COLO829 (cell line): Measurements from ENCODE around the gene HK2.
"Not testable (repeated sequence)": the region's sequence is repeated elsewhere in the genome, so short reads cannot be mapped to it uniquely, and the experiment has no call there.

Experiments used
- DNase-seq: peaks from one replicate; pipeline ENCODE4 v3.0.0; 2012; ENCODE audit warnings: low spot score

The HK2 gene

GRCh38 chr2:74834792-74835755 is 1.1 kb downstream of the HK2 start:
- DNase-seq: peak; percentile 40

- DNase-seq: peak; percentile 61
These were observed 2.1 kb downstream of the HK2 start for GRCh38 chr2:74835831-74836674.

- no peak for DNase-seq
These were observed 2.9 kb downstream of the HK2 start for GRCh38 chr2:74836675-74837401.

GRCh38 chr2:74841641-74842040 is 7.7 kb downstream of the HK2 start:
- no peak for DNase-seq

- DNase-seq: no peak
These were observed 9.5 kb downstream of the HK2 start for GRCh38 chr2:74843433-74843832.

- peak; percentile 38 for DNase-seq
These were observed 10.0 kb downstream of the HK2 start for GRCh38 chr2:74843899-74844298.

- no peak for DNase-seq
These were observed 10.8 kb downstream of the HK2 start for GRCh38 chr2:74844752-74845151.

- DNase-seq: peak; percentile 54
These were observed 11.4 kb downstream of the HK2 start for GRCh38 chr2:74845217-74845751.

- no peak for DNase-seq
These were observed 12.1 kb downstream of the HK2 start for GRCh38 chr2:74845991-74846390.

- DNase-seq: no peak
These were observed 12.6 kb downstream of the HK2 start for GRCh38 chr2:74846481-74846880.

GRCh38 chr2:74847070-74847858 is 13.3 kb downstream of the HK2 start:
- no peak for DNase-seq

GRCh38 chr2:74849228-74849892 is 15.4 kb downstream of the HK2 start:
- peak; percentile 57 for DNase-seq

GRCh38 chr2:74850496-74851190 is 16.7 kb downstream of the HK2 start:
- no peak for DNase-seq

GRCh38 chr2:74851191-74851566 is 17.3 kb downstream of the HK2 start:
- no peak for DNase-seq

- DNase-seq: not testable (repeated sequence)
These were observed 19.4 kb downstream of the HK2 start for GRCh38 chr2:74853360-74853759.

GRCh38 chr2:74854401-74854800 is 20.5 kb downstream of the HK2 start:
- no peak for DNase-seq

- DNase-seq: not testable (repeated sequence)
These were observed 21.3 kb downstream of the HK2 start for GRCh38 chr2:74855114-74855707.

- DNase-seq: no peak
These were observed 22.2 kb downstream of the HK2 start for GRCh38 chr2:74856004-74856578.

GRCh38 chr2:74856599-74856998 is 22.7 kb downstream of the HK2 start:
- no peak for DNase-seq
